Ascending aorta (tissue), 2 donors: Measurements from ENCODE around the gene SLC16A12. TPM values are rescaled to one million over a fixed set of nuclear protein-coding genes. Genes with fewer than 3 reads are reported as not detected.

Experiments
- DNase-seq, 2 donors: peaks; one replicate each; pipeline ENCODE4 v3.0.0-alpha.2; 2019; ENCODE audit warnings: low spot score in 2 of 2
- H3K27ac ChIP-seq, 2 donors: fragments of 200-600 bp; sonication (generic); one replicate each; pipeline ENCODE4 v1.5.1; 2016 to 2017; ENCODE audit warnings: mild to moderate bottlenecking in 1 of 2
- H3K27me3 ChIP-seq: fragments of 200-600 bp; sonication (generic); one replicate; pipeline ENCODE4 v1.5.1; 2017
- H3K36me3 ChIP-seq, 2 donors: fragments of 200-600 bp; sonication (generic); one replicate each; pipeline ENCODE4 v1.5.1; 2016
- H3K4me1 ChIP-seq, 2 donors: fragments of 200-600 bp; sonication (generic); one replicate each; pipeline ENCODE4 v1.5.1; 2016 to 2017; ENCODE audit warnings: mild to moderate bottlenecking in 1 of 2
- H3K4me3 ChIP-seq, 2 donors: fragments of 200-600 bp; sonication (generic); one replicate each; pipeline ENCODE4 v1.5.1; 2016 to 2017; ENCODE audit warnings: mild to moderate bottlenecking in 1 of 2
- H3K9me3 ChIP-seq, 2 donors: fragments of 200-600 bp; sonication (generic); one replicate each; pipeline ENCODE4 v1.5.1; 2016
- intact Hi-C: fragments of 100-400 bp; cut with DNase I; formaldehyde crosslinking; loops from one replicate; pipeline ENCODE4 v1.15.1; 2023
- total RNA-seq: library from RNA; depleted of rRNA; stranded (reverse); fragments of >200 nt; gene quantifications from one replicate; pipeline ENCODE4 v1.1.0, GENCODE V29; 2016
- TF ChIP-seq, protein P1 (sequence below), 3 experiments: fragments of 200-600 bp in 2 of 3; fragments of 450-650 bp in 1 of 3; sonication (generic) in 2 of 3; IDR thresholded peaks; one replicate each; pipeline ENCODE4 v1.5.1; 2016 to 2019; ENCODE audit warnings: antibody characterized with exemption in 3 of 3, mild to moderate bottlenecking in 1 of 3, moderate library complexity in 1 of 3

The SLC16A12 gene
- total RNA-seq, 1 donor from 2014 or later: not detected

GRCh38 chr10:89427629-89428028, 107.8 kb downstream of the SLC16A12 start:
- H3K27ac ChIP-seq: no peak overlapping the region
- H3K4me1 ChIP-seq: no peaks in the 10 kb centered on the region
- TF ChIP-seq, protein P1, sequence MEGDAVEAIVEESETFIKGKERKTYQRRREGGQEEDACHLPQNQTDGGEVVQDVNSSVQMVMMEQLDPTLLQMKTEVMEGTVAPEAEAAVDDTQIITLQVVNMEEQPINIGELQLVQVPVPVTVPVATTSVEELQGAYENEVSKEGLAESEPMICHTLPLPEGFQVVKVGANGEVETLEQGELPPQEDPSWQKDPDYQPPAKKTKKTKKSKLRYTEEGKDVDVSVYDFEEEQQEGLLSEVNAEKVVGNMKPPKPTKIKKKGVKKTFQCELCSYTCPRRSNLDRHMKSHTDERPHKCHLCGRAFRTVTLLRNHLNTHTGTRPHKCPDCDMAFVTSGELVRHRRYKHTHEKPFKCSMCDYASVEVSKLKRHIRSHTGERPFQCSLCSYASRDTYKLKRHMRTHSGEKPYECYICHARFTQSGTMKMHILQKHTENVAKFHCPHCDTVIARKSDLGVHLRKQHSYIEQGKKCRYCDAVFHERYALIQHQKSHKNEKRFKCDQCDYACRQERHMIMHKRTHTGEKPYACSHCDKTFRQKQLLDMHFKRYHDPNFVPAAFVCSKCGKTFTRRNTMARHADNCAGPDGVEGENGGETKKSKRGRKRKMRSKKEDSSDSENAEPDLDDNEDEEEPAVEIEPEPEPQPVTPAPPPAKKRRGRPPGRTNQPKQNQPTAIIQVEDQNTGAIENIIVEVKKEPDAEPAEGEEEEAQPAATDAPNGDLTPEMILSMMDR (IDR thresholded peaks at IDR 0.05): no peak
- H3K4me3 ChIP-seq: no peak overlapping the region
- H3K36me3 ChIP-seq: no peaks in the 10 kb centered on the region
- H3K9me3 ChIP-seq: no peaks in the 10 kb centered on the region
- no peak for DNase-seq
- intact Hi-C loops: loop anchor here (5.0 to 10.0 kb wide), 3 partner anchors 50 to 275 kb away; partner anchors contain the start of genes KIF20B and PANK1
- H3K27me3 ChIP-seq: no peaks in the 10 kb centered on the region

DNA sequence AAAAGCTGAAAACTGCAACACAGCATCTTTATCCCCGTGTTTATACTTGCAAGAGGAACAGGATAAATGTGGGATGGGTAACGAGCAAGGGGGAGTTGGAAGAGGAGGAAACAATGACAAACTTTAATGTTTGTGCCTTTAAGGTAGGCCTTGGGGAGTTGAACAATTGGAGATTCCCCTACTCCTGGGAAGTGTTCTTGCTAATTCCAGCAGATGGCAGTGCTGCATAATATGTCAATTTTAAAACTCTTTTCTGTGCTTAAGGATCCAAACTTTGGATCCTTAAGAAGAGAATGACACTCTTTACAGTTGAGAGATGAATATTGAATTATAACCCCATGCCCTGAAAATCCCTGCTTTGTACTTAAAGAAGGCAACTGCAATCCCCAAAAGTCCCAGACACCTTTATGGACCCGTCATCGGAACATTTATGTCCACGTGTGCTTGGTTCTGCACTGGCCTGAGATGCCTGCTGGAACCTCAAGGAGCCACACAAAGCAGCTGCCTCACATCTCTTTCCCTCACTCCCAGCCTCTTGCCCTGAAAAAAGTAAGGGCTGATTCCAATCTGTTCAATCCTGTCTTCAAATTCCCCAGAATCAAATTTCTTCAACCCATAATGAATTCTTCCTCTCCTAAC, 109.0 kb downstream of the SLC16A12 start:
- no peaks in the 10 kb centered on the region for H3K4me1 ChIP-seq
- H3K9me3 ChIP-seq: no peaks in the 10 kb centered on the region
- TF ChIP-seq, protein P1 (IDR thresholded peaks at IDR 0.05): peak; percentile 75 to 80 (median 79)
- no peak overlapping the region for H3K27ac ChIP-seq
- H3K4me3 ChIP-seq: no peak overlapping the region
- no peaks in the 10 kb centered on the region for H3K36me3 ChIP-seq
- DNase-seq: no peak
- intact Hi-C loops: loop anchor here (1.0 to 10.0 kb wide), 4 partner anchors 51 to 276 kb away; partner anchors contain the start of genes KIF20B and PANK1
- no peaks in the 10 kb centered on the region for H3K27me3 ChIP-seq

- Histone ChIP-seq H3K4me3 (no peak overlapping the region), H3K27me3 (no peaks in the 10 kb centered on the region), H3K36me3 (peaks cover 0 to 5% of the 10 kb centered on the region in 2 donors), H3K4me1 (no peaks in the 10 kb centered on the region), H3K27ac (no peak overlapping the region), H3K9me3 (no peaks in the 10 kb centered on the region)
- TF ChIP-seq, protein P1 (IDR thresholded peaks at IDR 0.05): no peak
- DNase-seq: no peak
- intact Hi-C loops: loop anchor here (5.0 to 10.0 kb wide), 3 partner anchors 52 to 277 kb away; partner anchors contain the start of genes KIF20B and PANK1
These were observed 110.4 kb downstream of the SLC16A12 start for GRCh38 chr10:89425000-89425399.

- peaks cover 3 to 14% of the 10 kb centered on the region in 2 donors for H3K4me1 ChIP-seq
These were observed 114.3 kb downstream of the SLC16A12 start for GRCh38 chr10:89421018-89421476.

GRCh38 chr10:89419548-89419947, 115.8 kb downstream of the SLC16A12 start:
- intact Hi-C loops: no loop called here
- TF ChIP-seq, protein P1 (IDR thresholded peaks at IDR 0.05): peak in 2 of 3 experiments; percentile 14 to 30
- Histone ChIP-seq H3K36me3 (peaks cover 5 to 11% of the 10 kb centered on the region in 2 donors), H3K27me3 (no peaks in the 10 kb centered on the region), H3K4me1 (peaks cover 5 to 19% of the 10 kb centered on the region in 2 donors), H3K4me3 (peak overlapping the region in 1 of 2 donors; percentile 3), H3K27ac (no peak overlapping the region), H3K9me3 (no peaks in the 10 kb centered on the region)
- DNase-seq: no peak

More at GRCh38 chr10:89421018-89421476, 114.3 kb downstream of the SLC16A12 start:
- H3K4me3 ChIP-seq: no peak overlapping the region
- no peaks in the 10 kb centered on the region for H3K27me3 ChIP-seq
- no peak overlapping the region for H3K27ac ChIP-seq
- intact Hi-C loops: loop anchor here (10.0 kb wide), 1 partner anchor 224 kb away; the partner anchor contains the start of gene PANK1
- TF ChIP-seq, protein P1 (IDR thresholded peaks at IDR 0.05): no peak
- no peak for DNase-seq
- no peaks in the 10 kb centered on the region for H3K9me3 ChIP-seq
- H3K36me3 ChIP-seq: peaks cover 5 to 11% of the 10 kb centered on the region in 2 donors
